SK-N-SH (cell line): ENCODE results near the gene LSP1. TPM values are rescaled to one million over a fixed set of nuclear protein-coding genes. Genes with fewer than 3 reads are reported as not detected.

Source experiments
- CTCF ChIA-PET: fragments of 300-600, 350-600 bp; formaldehyde crosslinking; extraction: SDS; loops from one replicate; lab custom pipeline; 2021; lab: Yijun Ruan, JAX
- POLR2A ChIA-PET: fragments of 350-600 bp; sonication (Branson Sonifier 250); formaldehyde crosslinking; extraction: SDS; loops from one replicate; lab custom pipeline; 2020; ENCODE audit warnings: antibody characterized with exemption, inconsistent platforms; lab: Yijun Ruan, JAX
- DNase-seq: peaks from one replicate; pipeline ENCODE4 v3.0.0; 2012
- H2AFZ ChIP-seq: fragments of 200-600 bp; sonication (generic); 2 replicates; pipeline ENCODE4 v1.8.1; 2016; ENCODE audit warnings: antibody characterized with exemption, mild to moderate bottlenecking, low read depth
- H3F3A ChIP-seq: fragments of 200-600 bp; sonication (generic); replicated peaks from 2 replicates; pipeline ENCODE3; 2016; ENCODE audit warnings: antibody characterized with exemption, mild to moderate bottlenecking; ENCODE audit not compliant: insufficient read depth
- H3K27ac ChIP-seq, 2 experiments: fragments of 200-500 bp in 1 of 2; fragments of 200-600 bp in 1 of 2; sonication (Bioruptor generic) in 1 of 2; sonication (generic), shearing (Covaris generic) in 1 of 2; 2 replicates each; pipeline versions ENCODE4 v1.5.1 to v1.6.1; 2014 to 2016; ENCODE audit warnings: low read depth in 2 of 2, inconsistent platforms in 1 of 2, low read length in 1 of 2, mild to moderate bottlenecking in 1 of 2, mixed read lengths in 1 of 2
- H3K27me3 ChIP-seq: fragments of 200-600 bp; sonication (generic), shearing (Covaris generic); 2 replicates; pipeline ENCODE4 v1.6.1; 2016; ENCODE audit warnings: mixed run types; ENCODE audit not compliant: insufficient read depth
- H3K36me3 ChIP-seq, 2 experiments: fragments of 200-500 bp in 1 of 2; fragments of 200-600 bp in 1 of 2; sonication (Bioruptor generic) in 1 of 2; sonication (generic) in 1 of 2; replicated peaks in 1 of 2; 2 replicates each; pipeline versions ENCODE3 to v1.5.1; 2014 to 2016; ENCODE audit warnings: low read length in 1 of 2, mild to moderate bottlenecking in 1 of 2; ENCODE audit not compliant: insufficient read depth in 2 of 2, control insufficient read depth in 1 of 2
- H3K4me1 ChIP-seq, 2 experiments: fragments of 200-500 bp in 1 of 2; fragments of 200-600 bp in 1 of 2; sonication (Bioruptor generic) in 1 of 2; sonication (generic), shearing (Covaris generic) in 1 of 2; 2 replicates each; pipeline versions ENCODE4 v1.5.1 to v1.6.1; 2014 to 2016; ENCODE audit warnings: low read depth in 1 of 2, low read length in 1 of 2, mixed run types in 1 of 2; ENCODE audit not compliant: insufficient read depth in 2 of 2, control insufficient read depth in 1 of 2
- H3K4me2 ChIP-seq: fragments of 200-600 bp; sonication (generic), shearing (Covaris generic); 2 replicates; pipeline ENCODE4 v1.6.1; 2017; ENCODE audit warnings: mixed run types
- H3K4me3 ChIP-seq, 2 experiments: fragments of 200-500 bp in 1 of 2; fragments of 200-600 bp in 1 of 2; sonication (Bioruptor generic) in 1 of 2; sonication (generic), shearing (Covaris generic) in 1 of 2; 2 replicates each; pipeline versions ENCODE4 v1.5.1 to v1.8.1; 2014 to 2016; ENCODE audit warnings: low read depth in 2 of 2, inconsistent platforms in 1 of 2, low read length in 1 of 2, mild to moderate bottlenecking in 1 of 2, mixed read lengths in 1 of 2, moderate library complexity in 1 of 2
- H3K79me2 ChIP-seq: fragments of 200-600 bp; sonication (generic); 2 replicates; pipeline ENCODE4 v1.8.1; 2017; ENCODE audit warnings: mild to moderate bottlenecking; ENCODE audit not compliant: insufficient read depth
- H3K9ac ChIP-seq: fragments of 200-600 bp; sonication (generic); 2 replicates; pipeline ENCODE4 v1.6.1; 2017; ENCODE audit warnings: mixed run types
- H3K9me2 ChIP-seq: fragments of 200-600 bp; sonication (generic); 2 replicates; pipeline ENCODE4 v1.6.1; 2017; ENCODE audit warnings: mixed run types
- H3K9me3 ChIP-seq: fragments of 200-600 bp; sonication (generic); 2 replicates; pipeline ENCODE4 v1.6.1; 2017; ENCODE audit warnings: mixed run types, mild to moderate bottlenecking, moderate library complexity
- H4K20me1 ChIP-seq: fragments of 200-600 bp; sonication (generic); 2 replicates; pipeline ENCODE4 v1.6.1; 2017; ENCODE audit warnings: mild to moderate bottlenecking, mixed run types; ENCODE audit not compliant: insufficient read depth
- CHD2 ChIP-seq: fragments of 150-350 bp; IDR thresholded peaks from 2 replicates; pipeline ENCODE4 v1.6.1; 2018; ENCODE audit warnings: low read length; ENCODE audit not compliant: partially characterized antibody
- ELF1 ChIP-seq: IDR thresholded peaks from 2 replicates; pipeline ENCODE4 v1.4.0; 2012
- FOXJ3 ChIP-seq: sonication (generic); formaldehyde crosslinking; IDR thresholded peaks from 2 replicates; pipeline ENCODE4 v1.5.1; 2020; ENCODE audit warnings: mild to moderate bottlenecking, missing genetic modification reagents
- FOXM1 ChIP-seq: IDR thresholded peaks from 2 replicates; pipeline ENCODE4 v1.4.0; 2012; ENCODE audit warnings: low read depth, mild to moderate bottlenecking
- MEF2A ChIP-seq: IDR thresholded peaks from 2 replicates; pipeline ENCODE4 v1.4.0; 2012; ENCODE audit warnings: low read depth, borderline replicate concordance
- PBX3 ChIP-seq: IDR thresholded peaks from 2 replicates; pipeline ENCODE4; 2012
- RFX5 ChIP-seq: IDR thresholded peaks from 2 replicates; pipeline ENCODE4 v1.6.1; 2012; ENCODE audit warnings: mild to moderate bottlenecking, improper control_type of control experiment, low read length
- SMC3 ChIP-seq: IDR thresholded peaks from 2 replicates; pipeline ENCODE4 v1.6.1; 2012; ENCODE audit warnings: low read depth, low read length, improper control_type of control experiment
- TAF1 ChIP-seq: IDR thresholded peaks from 2 replicates; pipeline ENCODE4 v1.6.1; 2012; ENCODE audit warnings: low read depth, mild to moderate bottlenecking, low read length, moderate library complexity, borderline replicate concordance
- TCF12 ChIP-seq: IDR thresholded peaks from 2 replicates; pipeline ENCODE4 v1.4.0; 2012
- TEAD4 ChIP-seq: IDR thresholded peaks from 2 replicates; pipeline ENCODE4 v1.4.0; 2012; ENCODE audit warnings: mild to moderate bottlenecking, borderline replicate concordance; ENCODE audit not compliant: insufficient read depth
- USF2 ChIP-seq: fragments of 150-350 bp; IDR thresholded peaks from 2 replicates; pipeline ENCODE4 v1.6.1; 2017; ENCODE audit warnings: antibody characterized with exemption, low read length, low read depth, borderline replicate concordance
- ZBTB33 ChIP-seq: IDR thresholded peaks from 2 replicates; pipeline ENCODE4 v1.4.0; 2012; ENCODE audit warnings: low read depth, borderline replicate concordance
- whole genome bisulfite sequencing: methylation state at CpG from one replicate; pipeline ENCODE4 v1.1.6; 2017; ENCODE audit warnings: low lambda C conversion rate; 5-methylcytosine and 5-hydroxymethylcytosine counted together
- polyA plus RNA-seq, 3 experiments: library from polyadenylated mRNA; depleted of rRNA; stranded (reverse); fragments of >200 nt; gene quantifications; 2 replicates each; pipeline ENCODE4 v1.2.3, GENCODE V29; 2012

LSP1 gene
- polyA plus RNA-seq, 1 of the 3 experiments (the other 2 are of a cell fraction): 0.38 TPM

- H4K20me1 ChIP-seq: no peaks in the 10 kb centered on the region
- H3K9me3 ChIP-seq: no peaks in the 10 kb centered on the region
- H3K27me3 ChIP-seq: no peaks in the 10 kb centered on the region
- 75% methylated on average over 23 of the region's 37 CpGs for WGBS
- H3K4me2 ChIP-seq: no peak overlapping the region
- no peak overlapping the region for H2AFZ ChIP-seq
- peaks cover 0 to 14% of the 10 kb centered on the region in 2 experiments; a peak in 1 of 4 replicates for H3K4me1 ChIP-seq
- no peak overlapping the region for H3K27ac ChIP-seq
- H3K9me2 ChIP-seq: no peaks in the 10 kb centered on the region
- no peak for TF ChIP-seq FOXJ3
- no peak for TF ChIP-seq CHD2
- TF ChIP-seq FOXM1: no peak
- no peak for TF ChIP-seq ELF1
- TF ChIP-seq ZBTB33: no peak
- TF ChIP-seq USF2: no peak
- no peak for TF ChIP-seq TAF1
- TF ChIP-seq RFX5: no peak
- TF ChIP-seq TCF12: no peak
- no peak for TF ChIP-seq SMC3
- no peak for TF ChIP-seq MEF2A
- TF ChIP-seq PBX3: no peak
- TF ChIP-seq TEAD4: no peak
- no peak overlapping the region for H3K4me3 ChIP-seq
- H3K36me3 ChIP-seq: no peaks in the 10 kb centered on the region
- H3K9ac ChIP-seq: no peak overlapping the region
- no peaks in the 10 kb centered on the region for H3K79me2 ChIP-seq
- no peak for DNase-seq
- ChIA-PET CTCF (interaction anchor here (1.2 to 20.8 kb wide), 8 partner anchors 8 to 309 kb away, joined by 3 to 478 read pairs (median 8); partner anchors contain the start of gene IGF2), POLR2A (interaction anchor here (1.2 kb wide), 1 partner anchor 156 kb away, joined by 3 read pairs; the partner anchor contains the start of gene H19)
- no peaks in the 10 kb centered on the region for H3F3A ChIP-seq
Observed at GRCh38 chr11:1840780-1841480, 12.0 kb upstream of the LSP1 start.
